Erythroblast (primary cell): Measurements from ENCODE around the gene SRCIN1.
A peak's percentile ranks its signal among the peaks of the same experiment; 100 is the strongest.

Source experiments
- DNase-seq, 2 experiments: peaks; one replicate each; lab custom pipeline; 2025; lab: John Stamatoyannopoulos, UW
- GATA1 ChIP-seq: IDR thresholded peaks from 2 replicates; pipeline ENCODE4 v1.6.1; 2011; ENCODE audit warnings: low read depth, mild to moderate bottlenecking, control low read depth, low read length, moderate library complexity
- POLR2A ChIP-seq: IDR thresholded peaks from 2 replicates; pipeline ENCODE4 v1.6.1; 2011; ENCODE audit warnings: mild to moderate bottlenecking, low read length

Gene SRCIN1

DNA sequence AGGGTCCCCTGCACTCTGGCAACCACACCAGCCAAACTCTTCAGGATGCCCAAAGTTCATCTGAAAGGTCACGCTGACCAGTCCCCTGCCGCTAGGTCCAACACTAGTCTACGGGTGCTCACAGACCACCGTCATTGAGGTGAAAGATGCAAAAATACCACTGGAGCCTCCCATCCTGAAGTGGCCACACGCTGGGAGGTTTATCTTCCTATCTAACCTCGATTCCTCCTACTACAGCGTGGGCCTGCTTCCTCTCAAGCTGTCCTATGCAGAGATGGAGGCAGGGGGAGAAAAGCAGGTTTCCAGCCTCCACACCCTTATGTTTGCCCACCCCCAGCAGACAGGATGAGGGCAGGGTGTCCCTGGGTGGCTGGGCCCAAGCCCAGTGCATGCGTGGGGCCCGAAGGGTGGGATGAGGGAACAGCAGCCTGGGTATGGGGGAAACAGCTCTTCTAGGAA, 6.3 kb downstream of the SRCIN1 start:
- TF ChIP-seq POLR2A (no peak), GATA1 (no peak)
- DNase-seq = no peak

DNA sequence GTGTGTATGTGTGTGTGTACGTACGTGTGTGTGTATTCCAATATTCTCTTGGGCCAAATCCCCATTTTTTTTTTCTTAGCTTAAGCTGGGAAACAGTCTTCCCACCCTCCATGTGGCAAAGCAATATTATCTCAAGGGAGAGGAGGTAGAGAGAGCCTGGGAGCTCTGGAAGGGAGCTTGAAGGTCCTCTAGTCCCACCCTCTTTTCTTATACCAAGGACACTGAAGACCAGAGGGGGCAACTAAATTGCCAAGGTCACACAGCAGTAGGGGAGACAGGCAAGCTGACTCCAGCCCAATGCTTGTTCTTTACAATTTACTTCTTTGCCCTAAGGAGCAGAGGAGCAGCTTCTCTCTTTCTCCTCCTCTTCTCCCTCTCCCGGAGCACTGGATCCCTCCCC, 6.8 kb downstream of the SRCIN1 start:
- TF ChIP-seq POLR2A (no peak), GATA1 (no peak)
- no peak for DNase-seq

DNA sequence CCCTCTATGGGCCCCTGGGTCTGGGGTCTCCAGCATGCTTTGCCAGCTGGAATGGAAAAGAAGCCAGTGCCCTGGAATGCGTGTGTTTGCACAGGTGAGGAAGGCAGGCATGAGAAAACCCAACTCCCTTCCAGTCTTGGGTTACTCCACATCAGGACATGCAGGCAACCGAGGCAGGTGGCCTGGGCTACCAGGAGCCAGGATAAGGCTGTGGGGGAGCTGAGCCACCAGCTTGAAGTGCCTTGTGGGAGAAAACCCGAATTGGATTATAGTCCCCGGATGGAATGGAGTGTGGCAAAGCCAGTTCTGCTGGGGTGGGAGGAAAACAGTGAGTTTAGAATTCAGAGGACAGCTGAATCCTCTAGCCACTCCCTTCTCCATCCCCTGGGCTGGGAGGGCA, 7.2 kb downstream of the SRCIN1 start:
- TF ChIP-seq GATA1 = no peak
- no peak for TF ChIP-seq POLR2A
- DNase-seq = peak; percentile 38 to 42

DNA sequence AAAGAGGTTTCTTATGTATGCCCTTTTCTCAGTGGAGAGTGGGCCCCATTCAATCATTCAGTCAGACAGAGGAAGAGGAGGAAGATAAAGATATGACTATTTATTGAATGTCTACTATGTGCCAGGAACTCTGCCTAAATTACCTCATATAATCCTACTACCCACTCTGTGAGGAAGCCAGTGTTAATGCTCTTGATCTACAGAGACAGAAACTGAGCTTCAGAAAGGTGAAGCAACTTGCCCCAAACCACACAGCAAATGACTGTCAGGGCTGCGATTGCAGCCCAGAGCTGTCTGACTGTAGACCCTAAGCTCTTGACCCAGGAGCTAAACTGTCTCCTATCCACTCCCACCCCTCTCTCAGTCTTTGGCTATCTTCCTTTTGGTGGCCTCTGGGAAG, 8.4 kb downstream of the SRCIN1 start:
- DNase-seq = no peak
- TF ChIP-seq POLR2A = no peak

DNA sequence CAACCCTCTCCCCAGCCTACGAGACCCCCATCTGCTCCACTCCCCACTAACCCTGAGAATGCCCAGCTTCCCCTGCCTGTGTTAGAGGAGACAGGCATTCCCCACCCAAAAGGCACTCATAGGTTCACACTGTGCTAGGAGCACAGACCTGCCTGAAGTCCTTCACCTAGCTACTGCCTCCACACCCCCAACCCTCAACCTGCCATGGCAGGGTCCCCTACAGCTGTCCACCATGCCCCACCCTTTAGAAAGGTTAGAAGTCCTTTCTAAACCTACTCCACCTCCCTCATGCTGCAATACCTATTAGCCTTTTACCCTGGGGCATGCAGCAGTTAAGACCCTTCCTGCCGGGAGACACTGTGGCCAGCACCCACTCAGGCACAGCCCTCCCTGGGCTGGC, 9.1 kb downstream of the SRCIN1 start:
- no peak for DNase-seq

DNA sequence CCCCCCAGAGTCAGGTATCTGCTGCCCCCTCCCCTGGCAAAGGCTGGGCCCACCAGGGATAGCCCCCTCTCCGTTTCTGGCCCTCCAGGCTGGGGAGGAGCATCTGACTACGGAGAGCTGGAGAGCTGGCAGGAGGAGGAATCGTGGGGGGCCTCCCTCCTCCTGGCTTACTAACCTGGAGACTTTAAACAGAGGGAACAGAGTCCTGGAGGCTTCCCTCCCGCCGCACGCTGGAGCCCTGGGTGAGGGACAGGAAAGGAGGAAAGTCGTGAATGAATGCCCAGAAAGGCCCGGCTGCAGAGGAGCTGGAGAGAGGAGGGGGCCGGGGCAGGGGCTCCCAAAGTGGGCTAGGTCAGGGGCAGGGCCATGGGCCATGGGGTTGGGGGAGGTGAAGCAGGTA, 9.9 kb downstream of the SRCIN1 start:
- DNase-seq = no peak
- TF ChIP-seq POLR2A (no peak), GATA1 (no peak)

More for the DNA sequence above, 9.1 kb downstream of the SRCIN1 start:
- TF ChIP-seq GATA1 (no peak), POLR2A (no peak)

DNA sequence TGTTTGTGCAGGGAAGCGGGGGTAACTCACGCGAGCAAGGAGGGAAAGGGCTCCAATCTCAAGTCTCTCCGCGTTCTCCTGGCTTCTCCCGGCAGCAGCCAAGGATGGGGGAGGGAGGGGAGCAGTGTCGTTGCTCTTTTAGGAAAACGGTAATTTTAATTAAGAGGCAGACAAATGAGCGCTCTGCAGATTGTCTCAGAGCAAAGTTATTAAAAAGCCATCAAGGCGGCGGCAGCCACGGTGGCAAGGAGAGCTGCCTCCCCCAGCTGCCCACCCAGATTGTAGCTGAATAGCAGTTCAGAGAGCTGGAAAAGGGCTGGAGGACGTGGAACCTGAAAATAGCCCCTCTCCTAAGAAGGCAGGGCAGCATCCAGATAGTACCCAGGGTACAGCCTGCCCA, 11.6 kb downstream of the SRCIN1 start:
- TF ChIP-seq GATA1 = no peak
- no peak for TF ChIP-seq POLR2A

DNA sequence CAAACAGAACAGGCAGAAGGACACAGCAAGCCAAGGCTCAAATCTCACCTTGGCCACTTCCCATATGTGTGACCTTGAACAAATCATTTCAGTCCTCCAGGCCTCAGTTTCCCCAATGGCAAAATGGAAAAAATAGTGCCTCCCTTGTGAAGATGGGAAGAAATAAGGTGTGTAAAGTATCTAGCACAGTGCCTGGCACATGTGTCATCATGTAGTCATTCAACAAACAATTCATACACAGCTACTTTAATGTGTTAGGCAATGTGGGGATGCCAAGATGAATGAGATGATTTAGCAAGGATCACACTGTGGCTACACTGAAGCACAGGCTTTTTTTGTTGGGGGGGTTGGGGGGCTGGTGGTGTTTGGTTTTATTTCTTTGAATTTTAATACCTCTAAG, 13.3 kb downstream of the SRCIN1 start:
- DNase-seq = no peak
- no peak for TF ChIP-seq GATA1
- TF ChIP-seq POLR2A = no peak

More for the DNA sequence above, 11.6 kb downstream of the SRCIN1 start:
- DNase-seq = no peak

DNA sequence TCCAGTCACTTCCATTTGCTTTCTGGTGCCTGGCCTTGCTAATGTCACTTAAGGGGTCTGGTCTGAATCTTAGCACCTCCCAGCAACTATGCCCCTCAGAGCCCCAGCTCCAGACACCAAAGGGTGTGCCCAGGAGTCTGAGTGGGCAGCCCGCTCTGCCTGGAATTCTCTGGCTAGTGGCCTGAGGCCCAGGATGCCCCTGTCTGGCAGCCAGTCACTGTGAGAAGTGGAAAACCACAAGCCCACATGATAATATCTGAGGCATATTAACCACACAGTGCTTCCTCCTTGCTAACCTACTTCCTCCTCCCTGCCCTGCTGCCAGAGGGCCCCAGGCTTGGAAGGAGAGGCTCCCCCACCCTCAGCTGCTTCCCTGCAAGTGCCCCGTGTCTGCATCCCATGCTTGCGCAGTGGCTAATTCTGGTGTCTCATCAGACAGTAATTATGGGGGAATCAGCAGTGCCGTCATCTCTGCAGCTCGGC, 14.0 kb downstream of the SRCIN1 start:
- TF ChIP-seq POLR2A (no peak), GATA1 (no peak)
- DNase-seq = no peak

DNA sequence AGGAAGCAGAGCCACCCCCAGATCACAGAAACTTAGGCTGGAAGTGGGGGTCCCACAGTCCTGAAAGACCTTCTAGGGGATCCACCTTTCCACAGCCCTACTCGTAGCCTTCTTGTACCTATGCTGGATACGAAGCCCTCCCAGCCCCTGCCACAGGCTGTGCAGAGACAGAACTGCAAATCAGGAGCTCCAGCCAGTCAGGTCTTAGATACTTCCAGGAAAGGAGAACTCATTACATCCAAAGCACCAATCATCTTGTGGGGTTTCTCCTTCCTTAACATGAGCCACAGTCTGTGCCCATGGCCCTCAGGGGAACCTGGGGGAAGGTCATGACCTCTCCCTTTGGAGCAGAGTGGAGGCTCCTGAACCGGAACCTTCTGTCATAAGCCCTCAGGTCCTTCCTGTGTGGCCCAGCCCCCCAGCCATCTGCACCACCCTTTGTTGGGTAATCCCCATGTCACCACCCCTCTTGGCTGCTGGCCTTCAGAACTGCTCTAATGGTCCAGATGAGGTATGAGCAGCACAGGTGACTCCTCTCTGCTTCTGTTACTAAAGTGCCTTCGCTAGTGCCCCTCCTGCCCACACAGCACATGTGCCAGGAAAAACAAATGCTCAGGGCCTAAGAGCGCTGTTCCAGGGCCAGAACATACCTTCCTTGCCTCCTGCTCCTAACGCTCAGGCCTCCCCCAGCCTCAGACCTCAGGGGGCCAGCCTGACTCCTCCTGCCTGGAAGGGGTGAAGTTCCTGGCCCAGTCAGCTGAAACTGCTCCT, 14.6 kb downstream of the SRCIN1 start:
- DNase-seq = no peak
- TF ChIP-seq POLR2A (no peak), GATA1 (no peak)

DNA sequence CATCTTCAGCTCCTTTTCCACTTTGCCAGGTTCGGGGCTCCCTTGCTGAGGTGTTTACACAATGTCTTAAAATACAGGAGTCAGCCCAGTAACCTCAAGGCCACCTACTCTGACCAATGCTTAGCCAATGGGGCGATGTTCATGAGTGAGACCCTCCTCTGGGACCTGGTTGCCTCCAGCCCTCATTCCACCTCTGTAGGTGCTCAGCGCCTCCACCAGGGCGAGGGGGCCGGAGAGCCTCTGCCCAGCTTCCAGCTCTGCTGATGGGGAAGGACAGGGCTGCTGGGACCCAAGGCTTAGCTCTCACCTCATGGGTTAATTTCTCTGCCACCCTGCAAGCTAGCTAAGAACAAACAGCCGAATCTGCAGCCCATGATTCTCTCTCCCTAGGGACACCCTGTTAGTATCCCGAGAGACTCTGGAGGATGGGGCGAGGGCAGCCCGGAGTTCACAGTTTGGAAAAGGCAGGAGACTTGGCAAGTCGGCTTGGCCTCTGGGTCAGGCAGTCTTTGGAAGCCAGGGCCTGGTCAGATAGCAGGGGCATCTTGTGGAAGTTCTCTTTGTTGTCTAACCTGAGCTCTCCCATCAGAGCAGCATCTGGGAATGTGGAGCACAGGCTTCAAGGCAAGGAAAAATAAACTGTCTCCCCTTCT, 16.2 kb downstream of the SRCIN1 start:
- TF ChIP-seq POLR2A = no peak
- no peak for TF ChIP-seq GATA1
- no peak for DNase-seq

DNA sequence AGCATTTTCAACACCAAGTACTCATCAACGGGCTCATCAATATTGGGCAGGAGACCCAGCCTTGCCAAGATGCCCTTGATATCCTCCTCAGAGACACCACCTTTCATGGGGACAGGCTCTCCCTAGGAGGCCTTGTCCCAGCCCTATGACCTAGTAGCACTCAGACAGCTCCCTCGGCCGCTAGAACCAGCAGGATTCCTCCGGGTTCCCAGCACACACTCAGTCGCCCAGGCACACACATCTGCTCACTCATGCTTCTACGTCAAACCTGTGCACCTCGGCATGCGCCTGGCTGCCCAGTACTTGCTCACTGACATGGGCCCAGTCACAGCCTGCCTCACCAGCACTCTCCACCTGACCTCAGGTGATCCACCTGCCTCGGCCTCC, 17.0 kb downstream of the SRCIN1 start:
- no peak for TF ChIP-seq GATA1
- no peak for TF ChIP-seq POLR2A
- no peak for DNase-seq

DNA sequence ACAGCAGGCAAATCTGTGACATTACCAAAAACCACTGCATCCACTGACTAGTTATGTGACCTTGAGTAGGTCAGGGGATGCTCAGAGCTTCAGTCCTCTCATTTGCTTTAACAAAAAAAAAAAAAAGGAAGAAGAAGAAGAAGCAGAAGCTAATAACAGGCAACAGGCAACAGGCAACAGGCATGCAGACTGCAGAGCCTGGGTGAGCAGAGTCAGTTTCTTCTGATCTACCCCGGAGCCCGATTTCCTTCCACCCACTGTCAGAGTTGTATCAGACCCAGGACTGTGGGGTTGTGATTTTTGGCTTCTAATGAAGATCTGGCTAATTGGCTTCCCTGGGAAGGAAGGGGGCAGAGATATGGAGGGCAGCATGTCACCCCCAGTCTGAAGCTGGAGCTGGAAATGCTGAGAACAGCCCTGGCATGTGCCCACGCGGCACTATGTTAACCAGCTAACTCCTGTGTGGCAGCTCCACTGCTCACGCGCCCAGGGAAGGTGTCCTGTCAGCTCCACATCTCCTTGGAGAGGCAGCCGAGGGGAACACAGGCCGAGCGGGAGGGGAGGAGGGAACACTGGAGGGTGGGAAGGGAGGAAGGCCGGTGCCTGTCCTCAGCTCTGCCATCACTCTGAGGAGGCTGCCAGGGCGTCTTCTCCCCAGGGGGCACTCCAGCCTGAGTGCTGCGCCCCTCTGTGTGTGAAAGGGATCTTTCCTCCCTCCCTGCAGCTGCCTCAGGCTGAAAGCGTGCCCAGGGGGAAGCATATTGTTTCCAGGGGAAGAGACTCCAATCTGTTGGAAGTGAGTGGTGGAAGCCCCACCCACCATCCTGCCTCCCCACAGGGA, 17.6 kb downstream of the SRCIN1 start:
- DNase-seq = no peak
- TF ChIP-seq POLR2A (no peak), GATA1 (no peak)

DNA sequence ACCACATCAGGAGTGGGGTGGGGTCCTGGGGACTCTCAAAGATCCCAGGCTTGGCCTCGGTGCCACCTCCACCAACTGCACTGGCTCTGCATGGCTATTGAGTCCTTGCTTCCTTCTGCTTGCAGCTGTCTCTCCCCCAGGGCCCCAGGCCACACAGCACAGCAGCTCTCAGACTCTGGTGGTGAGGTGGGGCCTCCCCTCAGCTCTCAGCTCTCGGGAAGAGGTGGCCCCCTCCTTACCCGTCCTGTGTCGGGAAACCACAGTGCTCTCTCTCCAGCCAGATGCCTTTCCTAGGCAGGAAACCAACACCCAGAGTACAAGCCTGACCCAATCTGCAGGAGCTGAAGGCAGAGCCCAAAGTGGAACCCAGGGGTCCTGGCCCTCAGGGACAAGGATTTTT, 18.5 kb downstream of the SRCIN1 start:
- TF ChIP-seq GATA1 (no peak), POLR2A (no peak)
- DNase-seq = no peak
